Sigmoid colon (tissue), 4 donors: ENCODE results near the gene OSBPL5.

ENCODE experiments used
- EP300 ChIP-seq, 4 donors: sonication (generic); formaldehyde crosslinking; IDR thresholded peaks; one replicate each; pipeline ENCODE4 v1.6.1; 2017; ENCODE audit warnings: antibody characterized with exemption in 4 of 4
- POLR2A ChIP-seq, 2 donors: fragments of 450-650 bp; IDR thresholded peaks; one replicate each; pipeline ENCODE4 v1.6.1; 2016; ENCODE audit warnings: antibody characterized with exemption in 2 of 2, mild to moderate bottlenecking in 2 of 2, moderate library complexity in 2 of 2
- POLR2AphosphoS5 ChIP-seq, 4 donors: sonication (generic); formaldehyde crosslinking; IDR thresholded peaks; one replicate each; pipeline ENCODE4 v1.6.1; 2017; ENCODE audit warnings: antibody characterized with exemption in 4 of 4
- TF ChIP-seq, protein P1 (sequence below), 4 experiments: fragments of 450-650 bp in 3 of 4; fragments of 200-600 bp in 1 of 4; IDR thresholded peaks; one replicate each; pipeline ENCODE4 v1.5.1; 2016 to 2019; ENCODE audit warnings: antibody characterized with exemption in 4 of 4, mild to moderate bottlenecking in 3 of 4, moderate library complexity in 2 of 4

- TF ChIP-seq, protein P1, sequence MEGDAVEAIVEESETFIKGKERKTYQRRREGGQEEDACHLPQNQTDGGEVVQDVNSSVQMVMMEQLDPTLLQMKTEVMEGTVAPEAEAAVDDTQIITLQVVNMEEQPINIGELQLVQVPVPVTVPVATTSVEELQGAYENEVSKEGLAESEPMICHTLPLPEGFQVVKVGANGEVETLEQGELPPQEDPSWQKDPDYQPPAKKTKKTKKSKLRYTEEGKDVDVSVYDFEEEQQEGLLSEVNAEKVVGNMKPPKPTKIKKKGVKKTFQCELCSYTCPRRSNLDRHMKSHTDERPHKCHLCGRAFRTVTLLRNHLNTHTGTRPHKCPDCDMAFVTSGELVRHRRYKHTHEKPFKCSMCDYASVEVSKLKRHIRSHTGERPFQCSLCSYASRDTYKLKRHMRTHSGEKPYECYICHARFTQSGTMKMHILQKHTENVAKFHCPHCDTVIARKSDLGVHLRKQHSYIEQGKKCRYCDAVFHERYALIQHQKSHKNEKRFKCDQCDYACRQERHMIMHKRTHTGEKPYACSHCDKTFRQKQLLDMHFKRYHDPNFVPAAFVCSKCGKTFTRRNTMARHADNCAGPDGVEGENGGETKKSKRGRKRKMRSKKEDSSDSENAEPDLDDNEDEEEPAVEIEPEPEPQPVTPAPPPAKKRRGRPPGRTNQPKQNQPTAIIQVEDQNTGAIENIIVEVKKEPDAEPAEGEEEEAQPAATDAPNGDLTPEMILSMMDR (IDR thresholded peaks at IDR 0.05) = no peak
- no peak for TF ChIP-seq POLR2A (IDR thresholded peaks at IDR 0.05)
- no peak for TF ChIP-seq POLR2AphosphoS5 (IDR thresholded peaks at IDR 0.05)
- TF ChIP-seq EP300 (IDR thresholded peaks at IDR 0.05) = no peak
Measured at GRCh38 chr11:3163241-3163981, 1.7 kb downstream of the OSBPL5 start.
